HG02938 (cell line): ENCODE measurements around the gene RAB10.
"Not testable (repeated sequence)": the region's sequence is repeated elsewhere in the genome, so short reads cannot be mapped to it uniquely, and the experiment has no call there.

Experiments
- ATAC-seq: cut with Tn5 transposase; IDR thresholded peaks from one replicate; pipeline ENCODE4 v1.9.1; 2021; ENCODE audit warnings: mild to moderate bottlenecking, moderate library complexity; ENCODE audit not compliant: unreplicated experiment

RAB10 gene

DNA sequence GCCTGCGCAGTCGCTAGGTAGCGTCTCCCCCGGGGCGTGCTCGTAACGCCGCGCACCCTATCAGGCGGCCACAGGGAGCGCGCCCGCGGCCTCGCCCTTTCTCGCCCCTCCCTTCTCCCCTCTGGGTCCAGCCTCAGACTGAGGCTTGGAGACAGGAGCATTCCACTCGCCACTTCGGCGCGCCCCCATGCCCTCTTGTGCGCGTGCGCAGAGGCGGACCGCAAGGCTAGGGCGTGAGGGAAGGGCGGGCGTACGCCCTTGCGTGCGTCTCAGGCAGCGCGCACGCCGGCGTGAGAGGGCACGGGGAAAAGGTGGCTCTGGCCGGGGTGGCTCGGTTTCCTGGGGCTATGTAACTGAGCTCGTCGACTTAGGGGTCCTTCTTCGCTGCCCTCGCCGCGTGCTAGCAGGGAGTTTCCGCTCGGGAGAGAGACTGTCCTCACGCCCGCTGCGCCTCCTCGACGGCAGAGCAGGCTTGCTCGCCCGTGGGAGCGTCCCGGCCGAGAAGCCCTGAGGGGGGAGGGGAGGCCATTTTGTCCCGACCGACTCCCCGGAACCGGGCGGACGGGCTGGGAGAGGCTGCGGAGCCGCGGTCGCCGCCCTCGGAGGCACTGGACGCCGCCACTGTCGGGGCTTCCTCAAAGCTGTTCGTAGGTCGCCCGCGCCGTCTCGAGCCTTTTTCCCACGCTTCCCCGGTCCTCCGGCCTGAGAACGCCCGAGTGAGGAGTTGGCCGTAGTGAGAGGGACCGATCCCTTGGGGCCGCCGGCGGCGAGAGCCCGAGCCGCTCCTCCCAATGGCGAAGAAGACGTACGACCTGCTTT, at the start of gene RAB10:
TSS of gene RAB10 (plus strand) at position 267 of the 819 bp plus-strand sequence. CDS start at position 792, 525 bp downstream.
- peak; percentile 85 for ATAC-seq

DNA sequence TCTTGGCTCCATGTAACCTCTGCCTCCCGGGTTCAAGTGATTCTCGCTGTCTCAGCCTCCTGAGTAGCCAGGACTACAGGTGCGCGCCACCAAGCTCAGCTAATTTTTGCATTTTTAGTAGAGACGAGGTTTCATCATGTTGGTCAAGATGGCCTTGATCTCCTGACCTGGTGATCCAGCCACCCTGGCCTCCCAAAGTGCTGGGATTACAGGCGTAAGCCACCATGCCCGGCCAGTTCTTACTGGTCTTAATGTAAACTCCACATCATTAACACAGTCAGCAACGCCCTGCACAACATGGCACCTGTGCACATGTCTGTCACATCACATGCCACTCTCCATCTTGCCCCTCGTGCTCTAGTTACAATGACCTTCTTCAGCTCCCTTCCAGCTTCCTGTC, 45.8 kb upstream of the RAB10 start:
- no peak for ATAC-seq

DNA sequence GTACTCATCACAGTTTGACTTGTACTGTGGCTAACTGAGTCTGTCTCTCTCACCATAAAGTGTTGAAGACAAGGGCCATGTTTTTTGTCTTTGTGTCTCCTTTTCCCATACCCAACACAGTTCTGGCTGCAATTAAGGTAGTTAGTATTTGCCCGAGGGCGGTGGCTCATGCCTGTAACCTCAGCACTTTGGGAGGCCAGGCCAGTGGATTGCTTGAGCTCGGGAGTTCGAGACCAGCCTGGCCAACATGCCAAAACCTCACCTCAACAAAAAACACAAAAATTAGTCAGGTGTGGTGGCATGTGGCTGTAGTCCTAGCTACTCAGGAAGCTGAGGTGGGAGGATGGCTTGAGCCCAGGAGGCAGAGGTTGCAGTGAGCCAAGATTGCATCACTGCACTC, 44.7 kb upstream of the RAB10 start:
- ATAC-seq: no peak

DNA sequence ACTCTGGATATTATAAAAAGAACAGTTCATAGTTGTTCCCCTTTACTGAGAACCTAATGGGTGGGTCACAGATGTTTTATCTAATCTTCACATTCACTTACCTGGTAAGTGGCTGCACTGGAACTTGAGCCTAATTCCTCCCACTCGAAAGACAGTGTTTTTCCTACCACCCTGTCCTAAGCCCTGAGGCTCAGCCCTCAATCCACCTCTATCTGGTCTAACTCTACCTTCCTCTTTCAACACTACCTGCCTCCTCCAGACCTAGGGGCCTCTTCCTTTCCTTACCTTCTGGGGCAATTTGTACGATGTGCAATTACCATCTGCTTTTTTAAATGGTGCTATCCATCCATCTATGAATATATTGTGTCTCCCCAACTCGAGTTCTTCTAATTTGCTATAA, 41.9 kb upstream of the RAB10 start:
- no peak for ATAC-seq

DNA sequence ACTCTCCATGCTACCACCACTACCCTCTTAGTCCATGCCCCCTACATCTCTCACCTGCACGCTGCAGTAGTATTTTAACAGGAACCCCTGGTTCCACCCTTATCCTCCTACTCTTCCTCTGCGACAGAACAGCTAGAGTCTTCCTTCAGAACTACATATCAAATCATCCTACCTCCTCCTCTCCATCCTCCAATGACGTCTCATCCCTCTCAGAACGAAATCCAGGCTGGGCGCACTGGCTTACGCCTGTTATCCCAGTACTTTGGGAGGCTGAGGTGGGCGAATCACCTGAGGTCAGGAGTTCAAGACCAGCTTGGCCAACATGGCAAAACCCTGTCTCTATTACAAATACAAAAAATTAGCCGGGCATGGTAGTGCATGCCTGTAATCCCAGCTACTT, 41.3 kb upstream of the RAB10 start:
- ATAC-seq: no peak

DNA sequence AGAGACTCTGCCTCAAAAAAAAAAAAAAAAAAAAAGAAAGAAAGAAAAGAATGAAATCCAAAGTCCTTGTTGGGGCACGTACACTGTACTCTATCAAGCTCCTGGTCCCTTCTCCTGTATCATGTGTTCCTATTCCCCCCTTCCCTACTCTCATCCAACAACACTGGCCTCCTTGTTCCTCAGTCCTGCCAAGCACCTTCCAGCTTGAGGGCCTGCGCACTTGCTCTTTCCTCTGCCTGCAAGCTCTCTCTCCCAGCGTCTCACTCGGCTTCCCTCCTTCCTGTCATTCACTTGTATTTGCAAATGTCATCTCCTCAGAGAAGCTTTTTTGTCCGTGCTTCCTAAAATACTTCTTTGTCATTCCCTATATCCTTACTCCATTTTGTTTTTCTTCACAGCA, 40.8 kb upstream of the RAB10 start:
- ATAC-seq: no peak

DNA sequence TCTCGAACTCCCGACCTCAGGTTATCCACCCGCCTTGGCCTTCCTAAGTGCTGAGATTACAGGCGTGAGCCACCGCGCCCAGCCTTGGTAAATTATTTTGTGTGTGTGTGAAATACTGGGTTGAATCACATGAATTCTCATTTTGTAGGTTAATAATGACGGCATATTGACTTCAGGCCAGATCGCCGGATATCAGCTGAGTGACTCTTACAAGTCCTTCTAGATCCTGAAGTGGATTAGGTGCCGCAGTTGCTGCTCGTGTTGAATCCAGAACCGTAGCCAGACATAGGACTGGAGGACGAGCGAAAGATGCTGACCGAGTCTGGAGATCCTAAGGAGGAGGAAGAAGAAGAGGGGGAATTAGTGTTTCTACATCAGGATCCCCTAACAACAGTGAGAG, 39.4 kb upstream of the RAB10 start:
- ATAC-seq: no peak

DNA sequence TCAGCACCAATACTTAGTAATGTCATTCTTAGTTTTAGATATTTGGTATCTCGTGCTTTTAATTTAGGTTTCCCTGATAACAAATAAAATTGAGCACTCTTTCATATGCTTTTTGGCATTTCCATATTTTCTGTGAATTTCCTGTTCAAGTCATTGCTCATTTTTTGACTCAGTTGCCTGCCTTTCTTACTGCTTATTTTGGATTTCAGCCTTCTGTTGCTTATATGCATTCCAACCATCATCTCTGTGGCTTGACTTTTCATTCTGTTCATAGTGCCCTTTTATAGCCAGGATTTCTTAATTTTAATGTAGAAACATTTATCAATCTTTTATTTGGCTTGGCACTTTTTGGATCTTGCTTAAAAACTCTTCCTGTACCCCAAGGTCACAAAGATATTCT, 37.0 kb upstream of the RAB10 start:
- no peak for ATAC-seq

DNA sequence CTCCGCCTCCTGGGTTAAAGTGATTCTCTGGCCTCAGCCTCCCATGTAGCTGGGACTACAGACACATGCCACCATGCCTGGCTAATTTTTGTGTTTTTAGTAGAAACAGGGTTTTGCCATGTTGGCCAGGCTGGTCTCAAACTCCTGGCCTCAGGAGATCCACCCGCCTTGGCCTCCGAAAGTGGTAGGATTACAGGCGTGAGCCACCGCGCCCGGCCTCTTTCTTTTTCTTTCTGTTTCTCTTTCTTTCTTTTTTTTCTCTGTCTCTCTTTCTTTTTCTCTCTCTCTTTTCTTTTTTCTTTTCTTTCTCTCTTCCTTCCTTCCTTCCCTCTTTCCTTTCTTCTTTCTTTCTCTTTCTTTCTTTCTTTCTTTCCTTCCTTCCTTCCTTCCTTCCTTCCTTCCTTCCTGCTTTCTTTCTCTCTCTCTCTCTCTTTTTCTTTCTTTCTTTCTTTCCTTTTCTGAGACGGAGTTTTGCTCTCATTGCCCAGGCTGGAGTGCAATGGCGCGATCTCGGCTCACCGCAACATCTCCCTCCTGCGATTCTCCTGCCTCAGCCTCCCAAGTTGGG, 35.0 kb upstream of the RAB10 start:
- ATAC-seq: not testable (repeated sequence)

DNA sequence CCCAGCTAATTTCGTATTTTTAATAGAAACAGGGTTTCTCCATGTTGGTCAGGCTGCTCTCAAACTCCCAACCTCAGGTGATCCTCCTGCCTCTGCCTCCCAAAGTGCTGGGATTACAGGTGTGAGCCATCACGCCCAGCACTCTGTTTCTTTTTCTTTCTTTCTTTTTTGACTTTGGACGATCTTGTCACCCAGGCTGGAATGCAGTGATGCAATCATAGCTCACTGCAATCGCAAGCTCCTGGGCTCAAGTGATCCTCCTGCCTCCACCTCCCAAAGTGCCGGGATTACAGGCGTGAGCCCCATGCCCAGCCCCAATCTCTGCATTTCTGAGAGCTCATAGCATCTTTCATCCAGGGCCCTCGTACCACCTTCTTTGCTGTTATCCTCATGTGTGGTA, 34.5 kb upstream of the RAB10 start:
- ATAC-seq: not testable (repeated sequence)

DNA sequence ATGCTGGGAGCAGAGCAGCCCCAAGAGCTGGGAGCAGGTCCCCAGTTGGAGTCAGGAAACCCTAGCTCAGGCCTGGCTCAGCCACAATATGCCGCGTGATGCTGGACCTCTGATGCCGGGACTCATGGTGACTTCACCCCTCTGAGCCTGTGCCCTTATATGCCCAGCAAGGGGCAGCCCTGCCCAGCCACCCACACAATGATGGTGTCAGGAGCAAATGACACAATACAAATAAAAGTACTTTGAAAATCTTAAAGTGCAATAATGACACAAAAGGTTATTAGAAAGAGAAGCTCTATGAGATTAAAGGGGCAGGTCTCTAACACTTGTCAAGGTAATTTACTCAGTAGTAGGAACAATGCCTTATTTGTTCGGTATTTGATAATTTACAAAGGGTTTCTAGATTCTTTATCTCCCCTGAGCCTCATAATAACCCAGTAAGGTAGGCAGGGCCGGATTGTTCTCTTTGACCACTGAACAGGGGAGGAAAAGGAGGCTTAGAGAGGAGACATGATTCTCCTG, 33.3 kb upstream of the RAB10 start:
- ATAC-seq: no peak

DNA sequence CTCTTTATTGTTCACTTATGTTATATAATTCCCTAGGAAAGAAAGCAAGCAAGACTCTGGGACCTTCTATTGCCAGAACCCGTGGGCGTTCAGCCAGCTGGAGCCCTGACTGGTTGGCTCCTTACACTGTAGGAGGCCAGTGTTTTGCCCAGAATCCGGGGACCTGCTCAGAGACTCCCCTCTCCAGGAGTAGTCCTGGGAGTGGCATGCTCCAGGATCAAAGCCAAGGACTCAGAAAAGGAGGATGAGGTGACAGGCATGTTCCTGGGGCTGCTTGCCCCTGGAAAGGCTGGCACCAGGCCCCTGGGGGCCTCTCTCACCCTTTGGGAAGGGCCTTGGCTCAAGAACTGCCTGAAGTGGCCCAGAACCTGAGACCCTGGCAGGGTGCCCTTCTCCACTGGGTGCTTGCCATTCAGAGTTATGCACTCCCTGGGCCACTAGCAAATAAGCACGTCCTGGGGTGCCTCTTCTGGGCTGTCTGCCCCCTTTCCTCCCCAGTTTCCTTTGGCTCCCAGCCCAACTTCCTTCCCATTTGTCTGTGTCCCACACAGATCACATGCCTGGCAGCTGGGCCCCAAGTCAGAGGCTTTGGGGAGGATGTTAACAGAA, 32.0 kb upstream of the RAB10 start:
- ATAC-seq: no peak

DNA sequence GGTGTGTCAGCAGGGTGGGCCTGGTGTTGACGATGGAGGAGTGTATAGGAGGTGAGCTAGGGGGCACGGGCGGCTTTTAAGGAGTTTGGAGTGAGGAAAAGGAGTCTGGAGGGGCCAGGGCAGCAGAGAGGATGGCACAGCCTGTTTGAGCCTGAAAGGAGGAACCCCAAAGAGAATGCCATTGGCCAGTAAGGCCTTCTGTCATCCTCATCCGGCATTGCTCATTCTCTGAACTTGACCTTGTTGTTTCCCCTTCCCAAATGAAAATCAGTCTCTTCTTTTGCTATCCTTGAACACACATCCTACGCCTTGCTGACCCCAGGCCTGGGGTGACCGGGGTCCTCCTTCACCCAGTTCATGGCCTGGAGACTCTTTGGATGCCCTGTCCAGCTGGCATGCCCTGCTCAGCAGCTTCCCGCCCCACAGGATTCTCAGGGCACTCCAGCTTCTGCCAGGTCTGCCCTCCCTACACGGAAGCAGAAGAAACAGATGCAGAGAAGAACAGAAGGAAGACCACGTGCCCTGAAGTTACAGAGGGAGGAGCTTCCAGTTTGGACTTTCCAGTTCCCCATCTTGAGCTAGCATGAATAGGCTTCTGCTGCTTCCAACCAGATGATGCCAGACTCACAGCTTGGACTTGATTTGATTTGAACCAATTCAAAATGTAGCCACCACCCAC, 31.1 kb upstream of the RAB10 start:
- ATAC-seq: no peak

DNA sequence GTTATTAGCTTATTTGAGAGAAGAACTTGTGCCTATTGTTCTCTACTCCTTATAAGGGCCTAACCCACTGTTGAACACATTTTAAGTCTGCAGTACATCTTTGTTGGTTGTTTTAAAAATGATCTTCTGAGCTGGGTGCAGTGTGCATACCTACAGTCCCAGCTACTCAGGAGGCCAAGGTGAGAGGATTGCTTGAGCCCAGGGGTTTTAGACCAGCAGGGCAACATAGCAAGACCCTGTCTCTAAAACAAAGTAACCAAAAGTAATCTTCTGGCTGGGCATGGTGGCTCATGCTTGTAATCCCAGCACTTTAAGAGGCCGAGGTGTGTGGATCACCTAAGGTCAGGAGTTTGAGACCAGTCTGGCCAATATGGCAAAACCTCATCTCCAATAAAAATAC, 25.8 kb upstream of the RAB10 start:
- no peak for ATAC-seq

DNA sequence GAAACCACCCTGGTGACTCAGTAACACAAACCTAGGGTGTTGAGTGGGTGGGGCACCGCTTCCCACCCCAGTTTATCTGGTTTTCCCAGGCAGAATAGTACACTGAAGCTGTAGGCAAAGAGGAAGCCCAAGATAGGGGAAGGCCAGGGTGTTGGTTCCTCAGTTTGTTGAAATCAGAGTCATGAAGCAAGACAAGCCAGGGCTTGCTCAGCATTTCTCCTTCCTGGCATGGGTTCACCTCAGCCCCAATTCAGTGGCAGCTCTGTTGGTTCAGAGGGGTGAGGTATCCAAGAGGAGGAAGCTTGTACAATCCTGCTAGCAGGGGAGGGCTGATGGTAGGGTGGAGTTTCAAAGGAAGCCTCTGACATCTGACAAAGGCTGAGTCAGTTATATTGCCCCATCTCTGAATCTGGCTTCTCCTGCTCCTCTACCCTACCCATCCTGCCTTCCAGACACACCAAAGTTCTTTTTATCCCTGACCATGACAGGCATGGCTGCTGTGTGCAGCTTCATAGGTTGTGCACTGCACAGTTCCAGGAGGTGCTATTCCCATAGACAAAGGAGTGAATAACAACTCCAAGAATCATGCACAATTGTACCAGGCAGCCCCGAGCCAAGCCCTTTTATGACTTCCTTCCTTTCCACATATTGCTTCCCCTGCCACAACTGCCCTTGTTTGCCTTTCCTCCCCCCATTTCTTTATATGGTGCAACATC, 24.9 kb upstream of the RAB10 start:
- no peak for ATAC-seq

DNA sequence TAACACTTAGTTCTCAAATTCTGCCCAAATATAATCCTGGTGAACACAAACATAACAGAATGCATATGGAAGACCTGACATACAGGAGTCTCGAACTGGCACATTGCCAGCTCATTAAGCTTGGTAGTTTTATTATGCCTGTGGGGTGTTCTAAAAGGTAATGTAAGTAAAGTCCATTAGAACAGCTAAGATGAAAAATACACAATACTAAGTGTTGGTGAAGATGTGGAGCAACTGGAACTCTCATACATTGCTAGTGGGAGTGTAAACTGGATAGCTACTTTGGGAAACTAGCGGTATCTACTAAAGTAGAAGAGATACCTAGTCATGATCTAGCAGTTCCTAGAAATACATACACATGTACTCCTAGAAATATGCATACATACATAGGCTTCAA, 24.3 kb upstream of the RAB10 start:
- no peak for ATAC-seq

DNA sequence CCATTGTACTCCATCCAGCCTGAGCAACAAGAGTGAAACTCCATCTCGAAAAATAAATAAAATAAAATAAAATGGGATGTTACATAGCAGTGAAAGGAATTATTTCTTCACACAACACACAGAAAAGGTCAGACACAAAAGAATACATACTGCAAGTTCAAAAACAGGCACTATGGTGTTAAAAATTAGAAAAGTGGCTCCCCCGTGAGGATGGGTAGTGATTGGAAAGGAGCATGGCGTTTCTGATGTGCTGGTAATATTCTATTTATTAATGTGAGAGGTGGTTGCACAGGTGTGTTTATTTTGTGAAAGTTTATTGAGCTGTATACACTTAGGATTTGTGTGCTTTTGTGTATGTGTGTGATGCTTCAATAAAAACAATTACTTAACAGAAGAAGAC, 22.9 kb upstream of the RAB10 start:
- no peak for ATAC-seq

DNA sequence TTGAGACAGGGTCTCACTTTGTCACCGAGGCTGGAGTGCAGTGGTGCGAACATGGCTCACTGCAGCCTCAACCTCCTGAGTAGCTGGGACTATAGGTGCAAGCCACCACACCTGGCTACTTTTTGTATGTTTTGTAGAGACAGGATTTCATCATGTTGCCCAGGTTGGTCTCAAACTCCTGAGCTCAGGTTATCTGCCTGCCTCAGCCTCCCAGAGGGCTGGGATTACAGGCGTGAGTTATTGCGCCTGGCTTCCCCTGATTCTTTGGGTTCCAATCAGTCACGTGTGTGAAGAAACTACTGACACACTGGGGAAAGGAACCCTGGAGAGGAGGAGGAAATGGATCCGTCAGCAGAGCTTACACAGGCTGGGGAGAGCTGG, 22.3 kb upstream of the RAB10 start:
- ATAC-seq: no peak

DNA sequence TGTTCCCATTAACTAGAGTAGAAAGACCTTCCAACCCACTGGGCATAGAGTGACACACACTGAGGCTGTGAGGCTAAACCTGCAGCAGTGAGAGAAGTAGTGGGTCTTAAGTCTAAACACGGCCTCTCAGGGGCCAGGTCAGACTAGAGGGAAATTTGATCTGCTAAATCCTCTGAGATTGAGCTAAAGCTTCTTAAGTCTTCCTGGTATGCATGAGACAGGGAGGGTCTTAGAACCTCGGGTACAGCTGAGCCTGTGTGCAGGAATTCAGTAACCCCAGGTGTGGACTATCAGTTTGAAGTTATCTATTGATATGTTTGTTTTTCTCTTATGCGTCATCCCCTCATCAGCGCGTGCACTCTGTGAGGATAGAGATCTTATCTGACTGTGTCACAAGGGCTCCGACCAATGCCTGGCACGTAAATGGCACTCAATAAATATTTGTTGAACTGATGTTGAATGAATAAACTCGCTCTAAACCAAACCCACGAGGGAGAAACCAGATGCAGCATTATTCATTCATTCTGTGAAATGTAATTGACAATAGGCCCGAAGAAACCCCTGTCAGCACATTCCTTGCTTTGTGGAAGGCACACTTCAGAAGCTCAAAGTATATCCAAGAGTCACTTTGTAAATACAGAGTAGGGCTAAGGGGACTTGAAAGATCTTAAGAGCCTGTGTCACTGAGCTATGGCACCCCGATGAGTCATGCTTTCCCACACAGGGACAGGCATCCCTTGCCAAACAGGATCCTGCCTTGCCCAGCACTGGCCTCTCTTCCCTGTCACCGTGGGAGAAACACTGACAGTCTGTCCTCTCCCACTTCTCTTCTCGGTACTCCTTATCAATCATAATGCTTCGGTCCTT, 21.7 kb upstream of the RAB10 start:
- ATAC-seq: no peak

DNA sequence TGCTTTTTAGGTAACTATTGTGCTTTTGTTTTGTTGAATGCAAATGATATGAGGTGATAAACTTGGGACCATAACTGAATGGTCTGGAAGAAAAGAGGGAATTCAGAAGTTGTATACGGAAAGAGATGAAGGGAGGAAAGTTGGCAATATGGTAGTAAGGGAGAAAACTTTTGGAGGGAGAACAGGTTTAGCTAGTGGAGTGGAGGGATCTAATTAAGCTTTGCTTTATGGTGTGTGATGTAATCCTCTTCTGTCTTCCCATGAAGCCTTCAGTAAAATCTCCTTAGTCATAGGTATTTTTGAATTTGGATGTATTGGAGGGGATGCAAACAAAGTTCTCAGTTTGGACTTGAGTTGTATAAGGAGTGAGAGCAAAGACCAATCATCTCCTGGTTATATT, 20.2 kb upstream of the RAB10 start:
- no peak for ATAC-seq
